HG03095 (cell line): ENCODE data around the gene FBXO42.
"Not testable (repeated sequence)": the region's sequence is repeated elsewhere in the genome, so short reads cannot be mapped to it uniquely, and the experiment has no call there.

Experiments used
- ATAC-seq: cut with Tn5 transposase; IDR thresholded peaks from one replicate; pipeline ENCODE4 v1.9.1; 2021; ENCODE audit warnings: moderate library complexity; ENCODE audit not compliant: unreplicated experiment

The FBXO42 gene

DNA sequence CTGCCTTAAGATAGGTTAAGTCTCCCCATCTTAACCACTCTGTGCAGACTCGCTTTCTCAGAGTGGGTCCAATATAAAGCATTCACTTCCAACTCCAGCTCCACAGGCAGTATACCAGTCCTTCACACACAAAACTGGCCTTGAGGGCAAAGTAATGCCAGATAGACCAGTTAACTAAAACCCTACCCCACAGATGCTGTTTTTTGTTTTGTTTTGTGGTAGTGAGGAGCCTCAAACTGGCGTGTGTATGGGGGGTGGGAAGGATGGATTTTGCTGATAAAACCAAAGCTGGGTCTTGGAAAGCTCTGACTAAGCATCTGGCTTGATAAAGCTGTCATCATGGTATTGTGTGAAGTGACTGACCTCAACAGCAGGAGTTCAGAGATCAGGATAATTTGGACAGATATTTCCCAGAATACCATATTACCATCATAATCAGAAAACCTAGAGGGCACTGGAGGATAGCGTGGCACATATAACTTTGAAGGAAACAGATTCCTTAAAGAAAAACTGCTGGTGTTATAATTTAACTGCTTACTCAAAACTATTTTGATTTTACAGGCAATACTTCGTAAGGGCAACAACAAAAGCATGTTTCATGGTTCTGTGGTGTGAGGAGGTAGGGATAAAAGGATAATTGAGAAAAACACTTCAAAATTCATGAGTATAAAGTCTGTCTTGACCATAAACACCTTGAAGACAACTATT, 85.7 kb downstream of the FBXO42 start:
- ATAC-seq: no peak

GRCh38 chr1:16262067-16262466, 90.2 kb downstream of the FBXO42 start:
- ATAC-seq: no peak

DNA sequence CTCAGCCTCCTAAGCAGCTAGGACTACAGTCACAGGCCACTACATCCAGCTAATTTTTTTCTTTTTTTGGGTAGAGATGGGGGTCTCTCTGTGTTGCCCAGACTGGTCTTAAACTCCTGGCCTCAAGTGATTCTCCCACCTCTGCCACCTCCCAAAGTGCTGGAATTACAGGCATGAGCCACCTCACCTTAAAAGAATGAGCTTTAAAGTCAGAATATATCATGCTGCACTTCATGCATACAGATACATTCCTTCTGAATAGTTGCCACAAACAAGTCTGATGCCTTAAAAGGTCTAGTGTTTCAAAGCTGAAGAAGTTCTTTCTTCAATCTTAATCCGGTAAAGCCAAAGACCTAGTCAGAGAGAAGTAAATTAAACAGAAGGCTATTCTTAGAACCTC, 91.5 kb downstream of the FBXO42 start:
- no peak for ATAC-seq

- ATAC-seq: no peak
Measured at GRCh38 chr1:16258591-16259135, 93.6 kb downstream of the FBXO42 start.

DNA sequence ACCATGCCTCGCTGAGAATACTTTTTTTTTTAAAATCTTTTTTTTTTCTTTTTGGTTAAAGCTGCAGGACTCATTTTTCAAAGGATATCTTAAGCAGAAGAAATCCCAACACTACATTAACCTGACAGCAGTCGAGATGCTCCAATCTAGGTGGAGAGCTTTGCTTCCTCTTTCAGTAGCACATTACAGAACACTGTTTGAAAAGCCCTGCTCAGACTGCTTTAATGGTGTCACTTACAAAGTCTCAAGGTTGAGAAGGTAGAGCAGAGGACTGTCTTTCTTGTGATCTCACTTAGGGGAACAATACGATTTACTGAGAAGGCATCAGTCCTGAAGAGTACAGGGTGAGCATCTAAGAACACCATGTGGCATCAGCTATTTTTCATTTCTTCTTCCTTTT, 94.3 kb downstream of the FBXO42 start:
- ATAC-seq: no peak

DNA sequence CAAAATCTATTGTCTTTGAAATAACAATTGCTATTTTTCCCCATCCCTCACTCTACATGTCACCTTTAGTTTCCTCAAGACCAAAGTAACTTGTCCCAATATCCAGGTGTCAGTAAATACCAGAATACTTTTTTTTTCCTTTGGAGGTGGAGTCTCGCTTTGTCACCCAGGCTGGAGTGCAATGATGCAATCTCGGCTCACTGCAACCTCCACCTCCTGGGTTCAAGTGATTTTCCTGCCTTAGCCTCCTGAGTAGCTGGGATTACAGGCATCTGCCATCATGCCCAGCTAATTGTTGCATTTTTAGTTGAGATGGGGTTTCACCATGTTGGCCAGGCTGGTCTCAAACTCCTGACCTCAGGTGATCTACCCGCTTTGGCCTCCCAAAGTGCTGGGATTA, 94.7 kb downstream of the FBXO42 start:
- ATAC-seq: not testable (repeated sequence)

DNA sequence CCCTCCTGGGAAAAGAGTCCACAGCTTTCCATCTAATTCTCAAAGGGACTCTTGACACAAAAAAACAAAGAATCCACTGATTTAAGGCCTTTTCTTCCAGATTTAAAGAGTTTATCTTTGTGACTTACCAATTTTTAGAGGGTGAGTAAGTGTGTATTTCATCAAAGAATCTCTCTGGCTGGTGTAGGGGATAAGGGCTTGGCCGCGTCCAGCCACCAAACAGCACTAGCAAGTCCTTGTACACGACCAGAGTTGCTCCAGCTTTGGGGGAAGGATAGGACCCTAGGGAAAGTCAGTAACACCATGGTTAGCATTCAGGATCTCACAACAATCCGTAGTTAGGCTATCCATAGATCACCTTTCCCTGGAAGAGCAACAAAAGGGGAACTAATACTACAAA, 95.8 kb downstream of the FBXO42 start:
- ATAC-seq: no peak

GRCh38 chr1:16254263-16254928, 97.9 kb downstream of the FBXO42 start:
- ATAC-seq: no peak

DNA sequence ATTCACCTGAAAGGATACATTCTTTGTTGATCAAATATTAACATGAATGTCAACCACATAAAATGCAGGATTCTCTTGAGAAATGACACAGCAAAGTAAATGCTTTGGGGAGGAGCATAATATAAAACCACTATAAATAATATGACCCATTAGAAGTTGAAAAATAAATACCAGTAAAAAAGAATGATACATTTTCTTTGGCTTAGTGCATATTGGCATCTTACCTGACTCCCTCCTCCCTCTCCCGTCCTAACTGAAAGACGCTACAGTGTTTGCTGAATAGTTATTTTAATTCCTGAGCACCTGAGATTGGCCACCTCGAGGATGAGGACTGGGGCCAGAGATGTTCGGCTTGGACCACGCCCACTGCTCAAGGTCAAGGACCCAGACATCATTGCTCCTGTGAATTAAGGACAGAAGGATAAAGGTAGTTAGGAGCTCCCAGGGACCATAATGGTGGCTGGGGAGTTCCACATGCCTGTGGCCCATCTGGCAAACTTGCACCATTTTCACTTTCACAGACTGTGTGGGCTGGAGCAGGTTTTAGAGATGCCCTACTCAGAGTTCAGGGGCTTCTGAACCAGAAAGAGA, 98.9 kb downstream of the FBXO42 start:
- no peak for ATAC-seq

GRCh38 chr1:16252912-16253311, 99.4 kb downstream of the FBXO42 start:
- no peak for ATAC-seq

GRCh38 chr1:16251381-16251780, 100.9 kb downstream of the FBXO42 start:
- ATAC-seq: no peak

GRCh38 chr1:16250524-16251251, 101.6 kb downstream of the FBXO42 start:
- ATAC-seq: no peak

DNA sequence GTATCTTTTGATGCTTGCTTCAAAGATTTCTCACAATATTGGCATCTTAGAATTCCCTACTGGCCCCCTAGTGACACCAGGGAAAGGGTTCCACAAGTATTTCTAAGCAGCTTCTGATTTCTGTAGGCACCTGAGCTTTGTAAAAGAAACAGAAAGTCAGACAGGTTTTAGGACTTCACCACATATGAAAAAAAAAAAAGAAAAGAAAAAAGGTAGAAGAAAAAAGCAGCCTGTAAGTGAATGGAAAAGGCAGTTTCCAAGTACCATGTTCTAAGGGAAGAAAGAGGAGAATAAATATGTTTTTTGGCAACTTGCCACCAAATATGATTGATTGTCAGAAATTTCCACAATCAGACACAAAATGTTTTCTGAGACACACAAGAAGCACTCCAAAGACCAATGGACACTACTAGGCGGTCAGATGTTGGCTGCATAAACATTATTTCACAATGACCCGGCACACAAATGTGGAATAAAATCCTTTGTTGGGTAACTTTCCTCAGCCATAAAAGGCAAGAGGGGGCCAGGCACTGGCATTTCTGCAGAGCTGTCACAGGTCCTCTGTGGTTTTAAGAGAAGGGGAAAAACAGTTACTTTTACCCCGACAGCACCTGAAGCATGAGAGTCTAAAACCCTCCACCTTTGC, 102.6 kb downstream of the FBXO42 start:
- ATAC-seq: no peak

DNA sequence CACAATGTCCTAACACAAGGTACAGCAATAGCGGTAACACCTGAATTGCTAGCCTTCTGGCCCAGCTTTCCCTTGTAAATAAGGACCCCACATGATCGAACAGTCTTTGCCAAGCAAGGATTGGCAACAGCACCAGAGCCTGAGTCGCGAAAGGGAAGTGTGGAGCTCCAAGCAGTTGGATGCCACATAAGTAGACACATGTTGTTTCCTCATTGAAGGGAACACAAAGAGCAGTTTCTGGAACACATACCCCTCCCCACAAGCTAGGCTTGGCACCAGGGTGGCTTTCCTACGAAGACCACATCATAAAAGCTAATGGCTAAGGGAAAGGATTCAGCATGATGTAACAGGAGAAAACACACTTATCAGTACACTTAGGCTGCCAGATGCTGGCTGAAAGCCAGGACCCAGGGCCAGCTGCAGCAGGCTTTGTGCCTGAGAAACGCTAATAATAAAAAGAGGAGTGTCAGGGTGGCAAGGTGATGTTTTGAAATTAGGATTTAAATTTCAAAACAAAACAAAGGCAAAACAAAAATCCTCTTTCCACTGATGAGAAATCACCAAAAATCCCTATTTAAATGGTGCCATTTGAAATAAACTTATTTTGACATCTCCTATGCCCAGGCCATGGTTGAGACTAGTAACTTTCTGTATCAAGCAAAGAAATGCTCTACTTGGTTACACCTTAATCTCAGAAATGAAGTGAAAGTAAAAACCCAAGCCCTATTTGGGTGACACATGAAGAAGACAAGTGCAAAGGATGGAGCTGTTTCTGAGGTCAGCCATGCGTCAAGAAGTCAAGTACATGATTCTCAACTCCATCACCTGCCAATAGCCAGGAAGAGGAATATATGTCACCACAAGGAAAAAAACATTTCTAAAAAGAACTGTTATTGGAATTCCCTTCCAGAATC, 103.4 kb downstream of the FBXO42 start:
- no peak for ATAC-seq

DNA sequence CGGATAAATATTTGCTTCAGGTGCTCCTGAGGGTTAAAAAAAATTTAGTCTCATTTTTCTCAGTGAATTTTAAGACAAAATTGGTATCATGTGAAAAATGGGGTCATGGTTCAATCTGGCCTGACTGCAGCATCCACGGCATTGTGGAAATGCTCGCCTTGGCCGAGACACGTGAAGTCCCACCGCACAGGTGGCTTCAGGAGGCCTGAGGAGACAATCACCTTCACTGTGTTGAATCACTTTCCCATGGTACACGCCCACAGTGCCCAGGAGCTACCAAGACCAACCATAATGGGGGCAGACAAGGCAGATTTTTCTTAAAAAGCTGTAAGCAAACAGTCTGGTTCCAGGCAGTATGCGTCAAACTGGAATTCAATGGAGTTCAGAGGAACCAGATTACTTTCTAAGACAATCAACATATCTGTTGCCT, 104.3 kb downstream of the FBXO42 start:
- ATAC-seq: no peak

GRCh38 chr1:16247441-16247840, 104.8 kb downstream of the FBXO42 start:
- no peak for ATAC-seq

DNA sequence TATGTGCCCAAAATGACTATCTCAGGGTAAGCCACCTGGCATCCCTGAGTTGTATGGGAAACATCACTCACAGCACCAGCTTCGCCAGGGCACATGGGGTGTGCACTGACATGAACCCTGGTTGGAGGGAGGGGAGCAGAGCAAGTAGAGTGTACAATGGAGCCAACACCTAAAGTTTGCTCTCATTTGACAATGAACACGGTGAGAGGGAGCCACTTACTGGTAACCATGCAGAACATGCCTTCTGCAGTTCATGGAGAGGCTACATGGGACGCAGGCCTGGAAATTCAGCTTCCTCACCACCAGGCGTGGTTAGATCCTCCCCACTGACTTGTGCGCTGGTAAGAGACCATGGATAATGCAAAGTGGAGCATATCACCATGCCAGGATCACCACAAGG, 105.3 kb downstream of the FBXO42 start:
- no peak for ATAC-seq

- ATAC-seq: not testable (repeated sequence)
Measured at GRCh38 chr1:16246239-16246638, 106.0 kb downstream of the FBXO42 start.

DNA sequence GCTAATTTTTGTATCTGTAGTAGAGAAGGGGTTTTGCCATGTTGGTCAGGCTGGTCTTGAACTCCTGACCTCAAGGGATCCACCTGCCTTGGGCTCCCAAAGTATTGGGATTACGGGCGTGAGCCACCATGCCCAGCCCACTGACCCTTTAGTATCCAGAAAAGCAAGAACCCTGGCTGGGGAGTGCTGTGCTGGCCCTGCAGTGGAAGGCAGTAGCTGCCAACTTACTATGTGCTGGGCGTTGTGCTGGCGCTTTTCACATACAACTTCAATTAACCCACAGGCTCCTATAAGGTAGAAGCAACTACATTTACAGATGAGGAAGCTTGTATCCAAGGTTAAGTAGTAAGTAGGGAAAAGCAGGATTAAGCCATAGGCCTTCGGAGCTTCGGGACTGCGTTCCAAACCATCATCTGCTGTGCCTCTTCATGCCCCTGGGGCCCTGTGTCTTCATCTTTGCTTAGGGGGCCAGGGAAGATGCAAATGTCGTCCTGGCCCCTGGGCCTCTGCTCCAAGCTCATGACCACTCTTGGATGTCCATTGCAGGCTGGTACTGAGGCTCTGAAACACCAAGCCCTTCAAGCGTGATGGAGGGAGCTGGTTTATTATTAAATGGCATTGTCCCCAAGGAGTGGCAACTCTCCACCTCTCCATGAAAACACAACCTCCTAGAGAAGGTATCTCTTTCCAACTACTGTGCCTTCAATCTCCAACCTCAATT, 106.6 kb downstream of the FBXO42 start:
- no peak for ATAC-seq
